Ishikawa (cell line): ENCODE results near the gene TMEM238.
A peak's percentile ranks its signal among the peaks of the same experiment; 100 is the strongest.

ENCODE experiments used
- CEBPB ChIP-seq: IDR thresholded peaks from 2 replicates; pipeline ENCODE4 v1.6.1; 2012
- CREB1 ChIP-seq: IDR thresholded peaks from 2 replicates; pipeline ENCODE4 v1.6.1; 2012; ENCODE audit warnings: low read depth
- EGR1 ChIP-seq: IDR thresholded peaks from 2 replicates; pipeline ENCODE4 v1.6.1; 2012
- EP300 ChIP-seq: IDR thresholded peaks from 2 replicates; pipeline ENCODE4 v1.6.1; 2012; ENCODE audit warnings: borderline replicate concordance
- FOXM1 ChIP-seq: IDR thresholded peaks from 2 replicates; pipeline ENCODE4 v1.6.1; 2012; ENCODE audit warnings: low read depth, borderline replicate concordance
- NFIC ChIP-seq: IDR thresholded peaks from 2 replicates; pipeline ENCODE4 v1.6.1; 2012
- RAD21 ChIP-seq: IDR thresholded peaks from 2 replicates; pipeline ENCODE4 v1.6.1; 2012; ENCODE audit warnings: low read depth
- TAF1 ChIP-seq: IDR thresholded peaks from 2 replicates; pipeline ENCODE4 v1.6.1; 2012; ENCODE audit warnings: low read depth, mild to moderate bottlenecking
- TCF12 ChIP-seq: IDR thresholded peaks from 2 replicates; pipeline ENCODE4 v1.6.1; 2012; ENCODE audit warnings: low read depth
- TEAD4 ChIP-seq: IDR thresholded peaks from 2 replicates; pipeline ENCODE4 v1.6.1; 2012
- YY1 ChIP-seq: IDR thresholded peaks from 2 replicates; pipeline ENCODE4 v1.6.1; 2012; ENCODE audit warnings: low read depth
- ZBTB7A ChIP-seq: IDR thresholded peaks from 2 replicates; pipeline ENCODE4 v1.6.1; 2012; ENCODE audit warnings: low read depth
- TF ChIP-seq, protein P1 (sequence below): IDR thresholded peaks from 2 replicates; pipeline ENCODE4 v1.6.1; 2012; ENCODE audit warnings: low read depth, mild to moderate bottlenecking
- TF ChIP-seq, protein P2 (sequence below): IDR thresholded peaks from 2 replicates; pipeline ENCODE4 v1.6.1; 2012
- TF ChIP-seq, protein P3 (sequence below): IDR thresholded peaks from 2 replicates; pipeline ENCODE4 v1.6.1; 2012

TMEM238 gene

DNA sequence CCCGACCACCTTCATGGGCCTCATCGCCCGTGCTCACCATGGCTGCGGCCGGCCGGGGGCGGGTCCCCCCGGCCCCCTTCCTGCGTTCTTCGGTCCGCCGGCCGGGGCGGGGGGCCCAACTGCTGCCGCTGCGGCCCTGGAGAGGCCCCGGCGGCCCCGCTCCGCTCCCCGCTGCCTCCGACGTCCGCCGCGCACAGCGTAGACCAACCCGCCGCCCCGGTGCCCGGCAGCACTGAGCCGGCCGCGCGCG lies 23.4 kb upstream of the TMEM238 start, which contains the start of gene UBE2S:
UBE2S (minus strand) TSS at position 239 of the 250 bp plus-strand sequence; CDS start at position 40, 199 bp downstream.
- peak; percentile 57; the same call in 1 of the 2 replicates for TF ChIP-seq YY1
- peak; percentile 93 for TF ChIP-seq TAF1
- TF ChIP-seq, protein P1, sequence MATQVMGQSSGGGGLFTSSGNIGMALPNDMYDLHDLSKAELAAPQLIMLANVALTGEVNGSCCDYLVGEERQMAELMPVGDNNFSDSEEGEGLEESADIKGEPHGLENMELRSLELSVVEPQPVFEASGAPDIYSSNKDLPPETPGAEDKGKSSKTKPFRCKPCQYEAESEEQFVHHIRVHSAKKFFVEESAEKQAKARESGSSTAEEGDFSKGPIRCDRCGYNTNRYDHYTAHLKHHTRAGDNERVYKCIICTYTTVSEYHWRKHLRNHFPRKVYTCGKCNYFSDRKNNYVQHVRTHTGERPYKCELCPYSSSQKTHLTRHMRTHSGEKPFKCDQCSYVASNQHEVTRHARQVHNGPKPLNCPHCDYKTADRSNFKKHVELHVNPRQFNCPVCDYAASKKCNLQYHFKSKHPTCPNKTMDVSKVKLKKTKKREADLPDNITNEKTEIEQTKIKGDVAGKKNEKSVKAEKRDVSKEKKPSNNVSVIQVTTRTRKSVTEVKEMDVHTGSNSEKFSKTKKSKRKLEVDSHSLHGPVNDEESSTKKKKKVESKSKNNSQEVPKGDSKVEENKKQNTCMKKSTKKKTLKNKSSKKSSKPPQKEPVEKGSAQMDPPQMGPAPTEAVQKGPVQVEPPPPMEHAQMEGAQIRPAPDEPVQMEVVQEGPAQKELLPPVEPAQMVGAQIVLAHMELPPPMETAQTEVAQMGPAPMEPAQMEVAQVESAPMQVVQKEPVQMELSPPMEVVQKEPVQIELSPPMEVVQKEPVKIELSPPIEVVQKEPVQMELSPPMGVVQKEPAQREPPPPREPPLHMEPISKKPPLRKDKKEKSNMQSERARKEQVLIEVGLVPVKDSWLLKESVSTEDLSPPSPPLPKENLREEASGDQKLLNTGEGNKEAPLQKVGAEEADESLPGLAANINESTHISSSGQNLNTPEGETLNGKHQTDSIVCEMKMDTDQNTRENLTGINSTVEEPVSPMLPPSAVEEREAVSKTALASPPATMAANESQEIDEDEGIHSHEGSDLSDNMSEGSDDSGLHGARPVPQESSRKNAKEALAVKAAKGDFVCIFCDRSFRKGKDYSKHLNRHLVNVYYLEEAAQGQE: 0 out of 2 replicates have a peak, but pooled peaks have one; percentile 14
- peak; percentile 12; the same call in 1 of the 2 replicates for TF ChIP-seq TEAD4

GRCh38 chr19:55406826-55407549 lies 22.9 kb upstream of the TMEM238 start:
- TF ChIP-seq EGR1 (no peak), RAD21 (no peak), NFIC (no peak), ZBTB7A (no peak), YY1 (no peak), CREB1 (no peak), TAF1 (no peak), EP300 (no peak), TEAD4 (no peak), CEBPB (no peak), TCF12 (no peak; the same call in 1 of the 2 replicates), FOXM1 (no peak)
- TF ChIP-seq, protein P2, sequence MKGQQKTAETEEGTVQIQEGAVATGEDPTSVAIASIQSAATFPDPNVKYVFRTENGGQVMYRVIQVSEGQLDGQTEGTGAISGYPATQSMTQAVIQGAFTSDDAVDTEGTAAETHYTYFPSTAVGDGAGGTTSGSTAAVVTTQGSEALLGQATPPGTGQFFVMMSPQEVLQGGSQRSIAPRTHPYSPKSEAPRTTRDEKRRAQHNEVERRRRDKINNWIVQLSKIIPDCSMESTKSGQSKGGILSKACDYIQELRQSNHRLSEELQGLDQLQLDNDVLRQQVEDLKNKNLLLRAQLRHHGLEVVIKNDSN: no peak
- TF ChIP-seq, protein P1: no peak
- TF ChIP-seq, protein P3, sequence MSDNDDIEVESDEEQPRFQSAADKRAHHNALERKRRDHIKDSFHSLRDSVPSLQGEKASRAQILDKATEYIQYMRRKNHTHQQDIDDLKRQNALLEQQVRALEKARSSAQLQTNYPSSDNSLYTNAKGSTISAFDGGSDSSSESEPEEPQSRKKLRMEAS: no peak

GRCh38 chr19:55406091-55406825 lies 22.2 kb upstream of the TMEM238 start:
- no peak for TF ChIP-seq RAD21
- TF ChIP-seq TEAD4: no peak
- TF ChIP-seq, protein P1: no peak
- TF ChIP-seq, protein P2: no peak
- TF ChIP-seq CEBPB: no peak
- no peak for TF ChIP-seq TAF1
- TF ChIP-seq, protein P3: no peak
- TF ChIP-seq FOXM1: no peak
- TF ChIP-seq TCF12: no peak
- TF ChIP-seq EP300: no peak
- no peak for TF ChIP-seq EGR1

- TF ChIP-seq RAD21: no peak
- TF ChIP-seq, protein P3: no peak
Observed at GRCh38 chr19:55405638-55406037, 21.5 kb upstream of the TMEM238 start.
